ENCODE data around the gene PSD. TPM values are rescaled to one million over a fixed set of nuclear protein-coding genes. Genes with fewer than 3 reads are reported as not detected.

The PSD gene
- 2.6 and 10.1 TPM in 2 replicates for total RNA-seq (2011; cell fraction: chromatin; rRNA removed; ENCODE audit: low replicate concordance)
- 6.1 and 10.2 TPM in 2 replicates for total RNA-seq (2011; cell fraction: nucleolus; rRNA removed)
- 3.3 and 4.3 TPM in 2 replicates for total RNA-seq (2011; cell fraction: nucleoplasm; rRNA removed)
- 0.54 and 1.1 TPM in 2 replicates for total RNA-seq (2014; rRNA removed)
- total RNA-seq (2014; rRNA removed; fragmentation: Illumina TruSeq; extraction: Trizol) = 0.10 and 0.11 TPM in 2 replicates
- 0.54 and 0.60 TPM in 2 replicates for total RNA-seq (2015; rRNA removed; fragmentation: Illumina TruSeq; extraction: Trizol)
- 1.5 and 1.7 TPM in 2 replicates for total RNA-seq (2021)
- 0.89 and 1.6 TPM in 2 replicates for polyA plus RNA-seq (2011; rRNA removed)
- polyA plus RNA-seq (2011; cell fraction: cytosol; rRNA removed) = 1.2 and 3.0 TPM in 2 replicates
- polyA plus RNA-seq (2011; cell fraction: nucleus; rRNA removed) = 7.0 and 9.6 TPM in 2 replicates
- polyA plus RNA-seq (2012) = 3.4 TPM in 2 replicates
- polyA plus RNA-seq (2014; fragmentation: Illumina TruSeq; extraction: Trizol) = 0.40 and 0.64 TPM in 2 replicates
- not detected for polyA plus RNA-seq (2014; fragmentation: Nextera tagmentation; extraction: Ambion mirVana)
- 0.89 and 1.5 TPM in 2 replicates for polyA plus RNA-seq (2014; rRNA removed)
- polyA minus RNA-seq (2011; rRNA and poly(A)+ RNA removed) = 0.06 and 0.49 TPM in 2 replicates
- 0.76 and 1.8 TPM in 2 replicates for polyA minus RNA-seq (2011; cell fraction: cytosol; rRNA and poly(A)+ RNA removed)
- 2.7 and 3.5 TPM in 2 replicates for polyA minus RNA-seq (2011; cell fraction: nucleus; rRNA and poly(A)+ RNA removed)
- percentile 36 among the genes with signal in this experiment for Bru-seq, nascent RNA
- percentile 32 among the genes with signal in this experiment for BruChase-seq, experiment 1, labeled RNA remaining after a 2-hour chase
- BruChase-seq, experiment 2, labeled RNA remaining after a 6-hour chase = percentile 32 among the genes with signal in this experiment
- long read RNA-seq, experiment 1, partial matches to known transcripts = 0 of 11 reads
- long read RNA-seq, experiment 1, other reads (novel, unspliced or antisense) = 11 of 11 reads
- long read RNA-seq, experiment 2, partial matches to known transcripts = 2 of 5 reads
- long read RNA-seq, experiment 2, other reads (novel, unspliced or antisense) = 3 of 5 reads
- long read RNA-seq, experiment 3, partial matches to known transcripts = 0 of 1 reads
- long read RNA-seq, experiment 3, other reads (novel, unspliced or antisense) = 1 of 1 reads

- Histone ChIP-seq H3K4me3 (peak within 1 kb of the TSS; percentile 93), H3K9me1 (ENCODE audit: control insufficient read depth, insufficient read depth, low read length) (no peaks in the 10 kb centered on the region), H3K79me2 (ENCODE audit: control insufficient read depth, insufficient read depth, low read length) (peaks cover 25% of the 10 kb centered on the region), H3K9ac (ENCODE audit: insufficient read depth in 1 of 2, low read depth in 2 of 2, low read length in 2 of 2) (peak within 1 kb of the TSS in 1 of 2 experiments; percentile 96; a peak in 2 of 4 replicates), H3K27me3 (ENCODE audit: control insufficient read depth in 2 of 2, insufficient read depth in 2 of 2, low read length in 2 of 2) (no peaks in the 10 kb centered on the region), H4K20me1 (replicated peaks; ENCODE audit: control insufficient read depth, insufficient read depth, low read length) (no peaks in the 10 kb centered on the region), H3K9me3 (replicated peaks; ENCODE audit: control insufficient read depth, insufficient read depth, low read depth, low read length) (no peaks in the 10 kb centered on the region), H2AFZ (ENCODE audit: low read depth, low read length) (peak within 1 kb of the TSS; percentile 87), H3K4me1 (replicated peaks in 1 of 2; ENCODE audit: control insufficient read depth in 2 of 2, insufficient read depth in 2 of 2, low read length in 2 of 2) (peaks cover 12 to 60% of the 10 kb centered on the region in 2 experiments; a peak in 4 of 5 replicates), H3K27ac (ENCODE audit: extremely low read depth, low read depth, low read length) (no peak within 1 kb of the TSS), H3K36me3 (ENCODE audit: control insufficient read depth, insufficient read depth, low read length) (peaks cover 10% of the 10 kb centered on the region; the same call in 2 of the 3 replicates), H3K4me2 (ENCODE audit: insufficient read depth, low read length) (peak within 1 kb of the TSS; percentile 74)
- no peak for ATAC-seq
- intact Hi-C loops (cut with micrococcal nuclease) (no loop called here), in situ Hi-C loops (cut with MboI) (no loop called here)
- ChIA-PET CTCF (ENCODE audit: low intra/inter-chr PET ratio) (no interaction called here), POLR2A (no interaction called here)
- DNase-seq (ENCODE audit: extremely low read depth in 1 of 4, low spot score in 3 of 4) = peak in 3 of 4 experiments; percentile 29 to 38 (median 33)
- WGBS (ENCODE audit: insufficient coverage, low coverage, missing lambda C conversion rate) = 10% methylated on average over 26 of the region's 45 CpGs
- no peak for FAIRE-seq
- no TSS peak for BruUV-seq (replicated peaks)
- TF ChIP-seq E2F1 (CRISPR knock-in tag; IDR thresholded peaks at IDR 0.05) (no peak), TAF15 (IDR thresholded peaks at IDR 0.05; ENCODE audit: low read depth, low read length) (no peak), KLF1 (tag; IDR thresholded peaks at IDR 0.05) (no peak), SREBF2 (CRISPR knock-in tag; IDR thresholded peaks at IDR 0.05) (no peak), HDAC6 (IDR thresholded peaks at IDR 0.05; ENCODE audit: low read depth, low read length) (no peak), MCM7 (IDR thresholded peaks at IDR 0.05) (no peak), ZNF668 (CRISPR knock-in tag; IDR thresholded peaks at IDR 0.05) (no peak)
Observed at GRCh38 chr10:102418622-102419268, at the start of gene PSD. Gene PSD, minus strand, starts transcription at chr10:102418785. Its CDS starts 1,747 bp downstream, at chr10:102417038.
